SHP77 treated with DMSO at 0.1 percent for 48 hours (cell line): ENCODE results near the gene CRIM1.

Source experiments
- DNase-seq: peaks from one replicate; lab custom pipeline; 2025; lab: John Stamatoyannopoulos, UW

The CRIM1 gene

GRCh38 chr2:36578343-36579296, 223.0 kb downstream of the CRIM1 start:
- DNase-seq = no peak

- no peak for DNase-seq
Measured at GRCh38 chr2:36579297-36579664, 223.7 kb downstream of the CRIM1 start.

- no peak for DNase-seq
Measured at GRCh38 chr2:36582538-36582937, 227.0 kb downstream of the CRIM1 start.

- no peak for DNase-seq
Measured at GRCh38 chr2:36582951-36583350, 227.4 kb downstream of the CRIM1 start.

- DNase-seq = no peak
Measured at GRCh38 chr2:36584148-36584794, 228.7 kb downstream of the CRIM1 start.

DNA sequence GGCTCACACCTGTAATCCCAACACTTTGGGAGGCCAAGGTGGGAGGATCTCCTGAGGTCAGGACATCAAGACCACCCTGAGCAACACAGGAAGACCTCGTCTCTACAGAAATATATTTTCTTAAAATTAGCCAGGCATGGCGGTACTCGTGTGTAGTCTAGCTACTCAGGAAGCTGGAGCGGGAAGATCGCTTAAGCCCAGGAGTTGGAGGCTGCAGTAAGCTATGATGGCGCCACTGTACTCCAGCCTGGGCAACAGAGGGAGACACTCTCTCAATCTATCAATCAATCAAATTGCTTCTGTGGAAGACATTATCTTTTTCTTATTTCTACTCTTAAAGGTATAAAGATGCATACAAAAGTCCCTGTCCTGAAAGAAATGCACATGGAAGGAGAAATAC, 231.1 kb downstream of the CRIM1 start:
- DNase-seq = no peak

- DNase-seq = no peak
Measured at GRCh38 chr2:36587101-36587500, 231.5 kb downstream of the CRIM1 start.

- no peak for DNase-seq
Measured at GRCh38 chr2:36587556-36587955, 232.0 kb downstream of the CRIM1 start.

DNA sequence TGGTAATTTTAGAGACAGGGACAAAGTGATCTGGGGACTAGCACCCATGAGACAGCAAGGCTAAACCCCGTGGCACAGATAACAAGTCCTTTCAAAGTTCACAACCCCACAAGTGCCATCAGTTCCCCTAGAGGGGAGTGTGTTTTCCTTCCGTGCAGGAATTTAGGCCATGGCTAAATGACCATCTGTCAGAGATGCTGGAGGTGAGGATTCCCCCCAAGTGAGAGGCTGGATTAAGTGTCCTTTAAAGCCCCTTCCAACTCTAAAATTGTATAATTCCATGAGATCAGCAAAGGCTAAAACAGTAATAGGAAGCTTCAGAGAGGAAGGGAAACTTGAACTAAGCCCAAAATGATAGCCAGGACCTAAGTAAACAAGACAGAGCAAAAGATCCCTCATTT, 233.7 kb downstream of the CRIM1 start:
- DNase-seq = no peak

- DNase-seq = no peak
Measured at GRCh38 chr2:36594849-36595248, 239.3 kb downstream of the CRIM1 start.

DNA sequence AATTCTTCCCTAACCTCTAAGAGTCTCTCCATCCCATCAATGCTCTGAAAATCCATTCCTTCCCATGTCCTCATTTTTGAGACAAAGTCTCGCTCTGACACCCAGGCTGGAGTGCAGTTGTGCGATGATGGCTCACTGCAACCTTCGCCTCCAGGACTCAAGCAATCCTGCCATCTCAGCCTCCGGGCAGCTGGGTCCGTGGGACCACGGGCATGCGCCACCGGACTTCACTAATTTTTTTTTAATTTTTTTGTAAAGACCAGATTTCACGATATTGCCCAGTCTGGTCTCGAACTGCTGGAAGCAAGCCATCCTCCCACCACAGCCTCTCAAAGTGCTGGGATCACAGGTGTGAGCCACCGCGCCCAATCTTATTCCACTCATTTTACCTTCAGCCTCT, 240.8 kb downstream of the CRIM1 start:
- no peak for DNase-seq

DNA sequence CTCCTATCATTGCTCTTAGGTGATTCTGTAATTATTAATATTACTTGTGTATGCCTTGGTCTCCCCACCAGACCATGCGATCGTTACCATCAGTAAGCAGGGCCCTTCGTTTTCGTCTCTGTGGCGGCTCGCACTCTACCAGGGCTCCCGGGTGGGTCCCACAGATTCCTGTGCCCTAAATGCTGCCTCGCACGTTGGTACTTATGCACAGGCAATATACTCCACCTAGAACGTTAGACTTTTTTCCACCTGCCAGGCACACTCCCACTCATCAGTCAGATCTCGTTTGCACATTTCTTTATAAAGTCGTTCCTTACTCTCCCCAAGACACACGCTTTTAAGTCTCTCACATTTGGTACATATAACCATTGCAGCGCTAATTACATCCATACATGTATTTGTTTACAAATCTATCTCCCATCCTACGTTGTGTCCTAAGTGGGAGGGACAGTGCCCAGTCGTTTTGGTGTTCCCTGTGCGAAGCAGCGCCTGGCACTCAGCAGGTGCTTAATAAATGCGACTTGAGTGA, 241.5 kb downstream of the CRIM1 start:
- DNase-seq = no peak

DNA sequence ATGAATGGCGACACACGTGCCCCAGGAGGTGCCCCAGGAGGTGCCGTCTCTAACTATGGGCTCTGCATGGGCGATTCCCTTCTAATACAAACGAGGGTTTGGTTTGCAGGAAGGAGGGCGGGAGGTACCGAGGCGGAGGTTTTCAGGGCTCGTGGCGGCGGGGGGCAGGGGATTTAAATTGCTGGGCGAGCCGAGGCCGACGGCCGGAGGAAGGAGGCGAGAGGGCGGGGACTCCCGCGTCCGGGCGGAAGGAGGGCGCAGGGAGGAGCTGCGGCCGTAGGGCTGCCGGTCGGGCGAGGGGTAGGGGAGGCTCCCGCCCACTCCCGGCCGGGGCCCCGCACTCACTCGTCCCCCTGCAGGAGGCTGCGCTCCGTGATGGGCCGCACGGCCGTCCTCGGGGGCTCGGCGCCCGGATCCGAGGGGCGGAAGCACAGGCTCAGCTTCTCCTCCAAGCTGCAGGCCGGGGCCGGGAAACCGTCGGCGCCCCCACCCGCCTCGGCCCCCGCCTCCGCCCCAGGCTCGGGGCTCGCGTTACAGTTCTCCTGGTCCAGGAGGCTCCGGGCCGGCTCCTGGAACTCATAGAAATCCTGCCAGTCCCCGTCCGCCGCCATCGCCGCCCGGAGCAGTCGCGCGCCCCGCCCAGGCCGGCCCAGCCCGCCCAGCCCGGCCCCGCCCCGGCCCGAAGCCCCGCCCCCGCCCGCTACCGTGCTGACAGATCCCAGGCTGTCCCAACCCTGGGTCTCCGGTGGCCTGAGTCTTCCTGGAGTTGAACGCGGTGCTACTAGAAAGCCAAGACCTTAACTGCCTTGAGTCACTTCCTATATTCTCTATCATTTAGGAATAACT, 242.2 kb downstream of the CRIM1 start, which contains the start of gene FEZ2:
TSS of gene FEZ2 (minus strand) at position 637 of the 846 bp plus-strand sequence. CDS start at position 611, 26 bp downstream.
- peak; percentile 49 for DNase-seq
